K562 (cell line): ENCODE measurements around the gene CLASP1. TPM values are rescaled to one million over a fixed set of nuclear protein-coding genes. Genes with fewer than 3 reads are reported as not detected.

ENCODE experiments used
- CBX8 ChIP-seq: fragments of 200-600 bp; sonication (generic); IDR thresholded peaks from 2 replicates; pipeline ENCODE4 v1.6.1; 2012; ENCODE audit warnings: borderline replicate concordance, mixed run types, low read depth, mild to moderate bottlenecking, moderate library complexity, mixed read lengths, low read length, control low read depth, inconsistent platforms; ENCODE audit not compliant: poor library complexity, severe bottlenecking; ENCODE audit errors: extremely low read depth
- CXXC5 ChIP-seq: fragments of 250-450 bp; sonication (Bioruptor Pico); IDR thresholded peaks from 2 replicates; pipeline ENCODE4 v1.8.0; 2022; ENCODE audit warnings: inconsistent platforms, mild to moderate bottlenecking, moderate library complexity
- EWSR1 ChIP-seq: fragments of 450-650 bp; IDR thresholded peaks from 2 replicates; pipeline ENCODE4 v1.6.1; 2018; ENCODE audit warnings: borderline replicate concordance, mild to moderate bottlenecking, low read depth, moderate library complexity; ENCODE audit not compliant: partially characterized antibody
- FOXA3 ChIP-seq, 2 experiments: fragments of 450-650 bp in 1 of 2; sonication (generic) in 1 of 2; formaldehyde crosslinking; IDR thresholded peaks in 1 of 2; conservative IDR thresholded peaks in 1 of 2; 2 replicates each; pipeline versions ENCODE4 v1.4.0 to v1.8.0; 2020 to 2022; ENCODE audit warnings: mild to moderate bottlenecking in 2 of 2, missing genetic modification reagents in 1 of 2
- FOXP1 ChIP-seq: sonication (generic); formaldehyde crosslinking; IDR thresholded peaks from 2 replicates; pipeline ENCODE4 v1.8.0; 2022; ENCODE audit warnings: mild to moderate bottlenecking, missing genetic modification reagents
- HEY1 ChIP-seq: fragments of 250-450 bp; sonication (Bioruptor Pico); IDR thresholded peaks from 2 replicates; pipeline ENCODE4 v1.5.0; 2020; ENCODE audit warnings: mild to moderate bottlenecking, moderate library complexity, borderline replicate concordance
- JUN ChIP-seq, 2 experiments: sonication (generic) in 1 of 2; formaldehyde crosslinking in 1 of 2; IDR thresholded peaks; 2 replicates each; pipeline versions ENCODE4 v1.6.1 to v1.8.0; 2012 to 2022; ENCODE audit warnings: borderline replicate concordance in 2 of 2, mild to moderate bottlenecking in 2 of 2, improper control_type of control experiment in 1 of 2, low read depth in 1 of 2, low read length in 1 of 2, missing genetic modification reagents in 1 of 2
- MTA1 ChIP-seq: fragments of 450-650 bp; IDR thresholded peaks from 2 replicates; pipeline ENCODE4 v1.6.1; 2017; ENCODE audit warnings: borderline replicate concordance
- NFRKB ChIP-seq: fragments of 450-650 bp; IDR thresholded peaks from 2 replicates; pipeline ENCODE4 v1.6.1; 2016; ENCODE audit warnings: low read depth
- NRF1 ChIP-seq, 2 experiments: fragments of 450-650 bp; IDR thresholded peaks in 1 of 2; conservative IDR thresholded peaks in 1 of 2; 2 replicates each; pipeline ENCODE4 v1.6.1; 2014; ENCODE audit warnings: mild to moderate bottlenecking in 2 of 2
- RBBP5 ChIP-seq: fragments of 200-600 bp; sonication (generic); IDR thresholded peaks from 2 replicates; pipeline ENCODE4 v1.6.1; 2012; ENCODE audit warnings: borderline replicate concordance, mild to moderate bottlenecking, low read length, control low read depth, inconsistent platforms; ENCODE audit not compliant: insufficient read depth, poor library complexity, severe bottlenecking
- RFX5 ChIP-seq: IDR thresholded peaks from 2 replicates; pipeline ENCODE4 v1.6.1; 2011; ENCODE audit warnings: low read depth, mild to moderate bottlenecking, improper control_type of control experiment, low read length
- SETDB1 ChIP-seq: IDR thresholded peaks from one replicate; pipeline ENCODE4 v1.6.1; 2012; ENCODE audit warnings: low read length, control low read depth, inconsistent platforms
- SMAD1 ChIP-seq: fragments of 150-350 bp; IDR thresholded peaks from 2 replicates; pipeline ENCODE4 v1.6.1; 2014; ENCODE audit warnings: low read length, low read depth; ENCODE audit not compliant: partially characterized antibody
- TCF7L2 ChIP-seq: fragments of 150-350 bp; IDR thresholded peaks from 2 replicates; pipeline ENCODE4 v1.6.1; 2016; ENCODE audit warnings: low read depth, mild to moderate bottlenecking, low read length, moderate library complexity
- ZNF143 ChIP-seq: sonication (generic); formaldehyde crosslinking; IDR thresholded peaks from 2 replicates; pipeline ENCODE4 v1.9.0; 2022; ENCODE audit warnings: mild to moderate bottlenecking, missing genetic modification reagents
- ZNF23 ChIP-seq: fragments of 250-450 bp; sonication (Bioruptor Pico); IDR thresholded peaks from 2 replicates; pipeline ENCODE4 v1.4.0; 2020; ENCODE audit warnings: mild to moderate bottlenecking
- polyA plus RNA-seq, 8 experiments: library from polyadenylated mRNA; depleted of rRNA in 4 of 8; stranded (reverse) in 5 of 8; unstranded in 3 of 8; fragments of >200 nt; fragmentation: Nextera tagmentation in 2 of 8; fragmentation: Illumina TruSeq in 1 of 8; extraction: Ambion mirVana in 2 of 8; extraction: Trizol in 1 of 8; gene quantifications; 2 replicates each; pipeline versions ENCODE4 v1.2.1 to v1.2.3, GENCODE V29; 2011 to 2014; ENCODE audit warnings: inconsistent platforms in 1 of 8, missing spikeins in 1 of 8
- total RNA-seq, 7 experiments: library from RNA; depleted of rRNA in 6 of 7; stranded (reverse); fragments of >200 nt in 6 of 7; fragmentation: Illumina TruSeq in 2 of 7; extraction: Trizol in 2 of 7; gene quantifications; 2 replicates each; pipeline versions ENCODE4 v1.2.1 to v1.2.3, GENCODE V29; 2011 to 2021; ENCODE audit warnings: low replicate concordance in 1 of 7
- TF ChIP-seq, protein P1 (sequence below): fragments of 450-650 bp; IDR thresholded peaks from 2 replicates; pipeline ENCODE4 v1.6.1; 2017; ENCODE audit warnings: antibody characterized with exemption, mild to moderate bottlenecking
- TF ChIP-seq, protein P2 (sequence below): fragments of 250-450 bp; sonication (Bioruptor Pico); IDR thresholded peaks from 2 replicates; pipeline ENCODE4 v1.4.0; 2020; ENCODE audit warnings: mild to moderate bottlenecking, moderate library complexity
- TF ChIP-seq, protein P3 (sequence below): fragments of 450-650 bp; IDR thresholded peaks from 2 replicates; pipeline ENCODE4 v1.6.1; 2016

The CLASP1 gene
- total and polyA plus RNA-seq, 9 of the 15 experiments (the other 6 are each of a cell fraction or from before 2014, with no cell fraction given), result 1.7 to 40.3 (median 20.7) TPM

DNA sequence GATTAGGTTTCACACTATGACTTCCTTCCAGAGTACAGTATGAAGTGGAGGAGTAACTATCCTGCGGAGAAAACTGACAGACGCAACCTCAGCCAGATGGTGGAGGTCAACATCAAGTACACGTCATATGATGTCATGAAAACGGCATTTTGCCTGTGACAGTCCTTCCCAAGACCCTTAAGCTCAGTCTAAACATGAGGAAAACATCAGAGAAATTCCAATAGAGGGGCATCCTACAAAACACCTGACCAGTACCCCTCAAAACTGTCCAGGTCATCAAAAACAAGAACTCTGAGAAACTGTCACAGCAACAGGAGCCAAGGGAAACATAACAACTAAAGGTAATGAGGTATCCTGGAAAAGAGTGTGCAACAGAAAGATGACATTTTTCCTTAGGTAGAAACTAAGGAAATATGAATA, 116.9 kb downstream of the CLASP1 start (continued):
- no peak for TF ChIP-seq HEY1
- TF ChIP-seq, protein P1, sequence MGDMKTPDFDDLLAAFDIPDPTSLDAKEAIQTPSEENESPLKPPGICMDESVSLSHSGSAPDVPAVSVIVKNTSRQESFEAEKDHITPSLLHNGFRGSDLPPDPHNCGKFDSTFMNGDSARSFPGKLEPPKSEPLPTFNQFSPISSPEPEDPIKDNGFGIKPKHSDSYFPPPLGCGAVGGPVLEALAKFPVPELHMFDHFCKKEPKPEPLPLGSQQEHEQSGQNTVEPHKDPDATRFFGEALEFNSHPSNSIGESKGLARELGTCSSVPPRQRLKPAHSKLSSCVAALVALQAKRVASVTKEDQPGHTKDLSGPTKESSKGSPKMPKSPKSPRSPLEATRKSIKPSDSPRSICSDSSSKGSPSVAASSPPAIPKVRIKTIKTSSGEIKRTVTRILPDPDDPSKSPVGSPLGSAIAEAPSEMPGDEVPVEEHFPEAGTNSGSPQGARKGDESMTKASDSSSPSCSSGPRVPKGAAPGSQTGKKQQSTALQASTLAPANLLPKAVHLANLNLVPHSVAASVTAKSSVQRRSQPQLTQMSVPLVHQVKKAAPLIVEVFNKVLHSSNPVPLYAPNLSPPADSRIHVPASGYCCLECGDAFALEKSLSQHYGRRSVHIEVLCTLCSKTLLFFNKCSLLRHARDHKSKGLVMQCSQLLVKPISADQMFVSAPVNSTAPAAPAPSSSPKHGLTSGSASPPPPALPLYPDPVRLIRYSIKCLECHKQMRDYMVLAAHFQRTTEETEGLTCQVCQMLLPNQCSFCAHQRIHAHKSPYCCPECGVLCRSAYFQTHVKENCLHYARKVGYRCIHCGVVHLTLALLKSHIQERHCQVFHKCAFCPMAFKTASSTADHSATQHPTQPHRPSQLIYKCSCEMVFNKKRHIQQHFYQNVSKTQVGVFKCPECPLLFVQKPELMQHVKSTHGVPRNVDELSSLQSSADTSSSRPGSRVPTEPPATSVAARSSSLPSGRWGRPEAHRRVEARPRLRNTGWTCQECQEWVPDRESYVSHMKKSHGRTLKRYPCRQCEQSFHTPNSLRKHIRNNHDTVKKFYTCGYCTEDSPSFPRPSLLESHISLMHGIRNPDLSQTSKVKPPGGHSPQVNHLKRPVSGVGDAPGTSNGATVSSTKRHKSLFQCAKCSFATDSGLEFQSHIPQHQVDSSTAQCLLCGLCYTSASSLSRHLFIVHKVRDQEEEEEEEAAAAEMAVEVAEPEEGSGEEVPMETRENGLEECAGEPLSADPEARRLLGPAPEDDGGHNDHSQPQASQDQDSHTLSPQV, result no peak
- TF ChIP-seq JUN (IDR thresholded peaks at IDR 0.05; ENCODE audit: borderline replicate concordance, low read depth, low read length), result no peak
- no peak for TF ChIP-seq JUN (CRISPR knock-in tag; IDR thresholded peaks at IDR 0.05; ENCODE audit: borderline replicate concordance)
- no peak for TF ChIP-seq RFX5
- no peak for TF ChIP-seq ZNF143 (CRISPR knock-in tag)
- no peak for TF ChIP-seq SETDB1
- TF ChIP-seq CXXC5 (CRISPR knock-in tag), result peak; percentile 33
- no peak for TF ChIP-seq NRF1 (conservative IDR thresholded peaks at IDR 0.05 in 1 of 2, IDR thresholded peaks at IDR 0.05 in 1 of 2)
- TF ChIP-seq SMAD1, result no peak
- TF ChIP-seq, protein P2, sequence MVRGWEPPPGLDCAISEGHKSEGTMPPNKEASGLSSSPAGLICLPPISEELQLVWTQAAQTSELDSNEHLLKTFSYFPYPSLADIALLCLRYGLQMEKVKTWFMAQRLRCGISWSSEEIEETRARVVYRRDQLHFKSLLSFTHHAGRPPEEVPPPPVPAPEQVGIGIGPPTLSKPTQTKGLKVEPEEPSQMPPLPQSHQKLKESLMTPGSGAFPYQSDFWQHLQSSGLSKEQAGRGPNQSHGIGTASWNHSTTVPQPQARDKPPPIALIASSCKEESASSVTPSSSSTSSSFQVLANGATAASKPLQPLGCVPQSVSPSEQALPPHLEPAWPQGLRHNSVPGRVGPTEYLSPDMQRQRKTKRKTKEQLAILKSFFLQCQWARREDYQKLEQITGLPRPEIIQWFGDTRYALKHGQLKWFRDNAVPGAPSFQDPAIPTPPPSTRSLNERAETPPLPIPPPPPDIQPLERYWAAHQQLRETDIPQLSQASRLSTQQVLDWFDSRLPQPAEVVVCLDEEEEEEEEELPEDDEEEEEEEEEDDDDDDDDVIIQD (CRISPR knock-in tag), result no peak
- no peak for TF ChIP-seq NFRKB
- no peak for TF ChIP-seq RBBP5
- TF ChIP-seq MTA1, result no peak
- no peak for TF ChIP-seq FOXA3 (CRISPR knock-in tag; conservative IDR thresholded peaks at IDR 0.05 in 1 of 2, IDR thresholded peaks at IDR 0.05 in 1 of 2)
- TF ChIP-seq CBX8, result no peak
- no peak for TF ChIP-seq ZNF23 (CRISPR knock-in tag)
- TF ChIP-seq EWSR1, result no peak
- TF ChIP-seq TCF7L2, result no peak
- no peak for TF ChIP-seq FOXP1 (CRISPR knock-in tag)
- TF ChIP-seq, protein P3, sequence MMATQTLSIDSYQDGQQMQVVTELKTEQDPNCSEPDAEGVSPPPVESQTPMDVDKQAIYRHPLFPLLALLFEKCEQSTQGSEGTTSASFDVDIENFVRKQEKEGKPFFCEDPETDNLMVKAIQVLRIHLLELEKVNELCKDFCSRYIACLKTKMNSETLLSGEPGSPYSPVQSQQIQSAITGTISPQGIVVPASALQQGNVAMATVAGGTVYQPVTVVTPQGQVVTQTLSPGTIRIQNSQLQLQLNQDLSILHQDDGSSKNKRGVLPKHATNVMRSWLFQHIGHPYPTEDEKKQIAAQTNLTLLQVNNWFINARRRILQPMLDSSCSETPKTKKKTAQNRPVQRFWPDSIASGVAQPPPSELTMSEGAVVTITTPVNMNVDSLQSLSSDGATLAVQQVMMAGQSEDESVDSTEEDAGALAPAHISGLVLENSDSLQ, result peak; percentile 61
